ENCODE measurements around the gene FANCE.

FANCE gene

GRCh38 chr6:35477551-35478179 lies 25.5 kb downstream of the FANCE start:
- H3K9me3 ChIP-seq (ENCODE audit: control insufficient read depth in 1 of 2, low read length in 2 of 2), result no peaks in the 10 kb centered on the region
- H3K36me3 ChIP-seq (ENCODE audit: control insufficient read depth in 1 of 2, insufficient read depth in 2 of 2, low read length in 2 of 2), result peaks cover 9 to 67% of the 10 kb centered on the region in 2 donors
- no peak overlapping the region for H3K4me3 ChIP-seq (ENCODE audit: low read depth in 1 of 2, low read length in 2 of 2)
- H3K4me1 ChIP-seq (ENCODE audit: control insufficient read depth in 1 of 2, insufficient read depth in 2 of 2, low read length in 2 of 2), result peaks cover 0 to 6% of the 10 kb centered on the region in 2 donors
- H3K27ac ChIP-seq (ENCODE audit: low read length), result no peak overlapping the region
- no peaks in the 10 kb centered on the region for H3K27me3 ChIP-seq (ENCODE audit: low read depth, low read length)

GRCh38 chr6:35478259-35478658 lies 26.1 kb downstream of the FANCE start:
- H3K9me3 ChIP-seq (ENCODE audit: control insufficient read depth in 1 of 2, low read length in 2 of 2), result no peaks in the 10 kb centered on the region
- H3K36me3 ChIP-seq (ENCODE audit: control insufficient read depth in 1 of 2, insufficient read depth in 2 of 2, low read length in 2 of 2), result peaks cover 7 to 64% of the 10 kb centered on the region in 2 donors
- no peak overlapping the region for H3K4me3 ChIP-seq (ENCODE audit: low read depth in 1 of 2, low read length in 2 of 2)
- H3K27ac ChIP-seq (ENCODE audit: low read length), result no peak overlapping the region
- peaks cover 0 to 7% of the 10 kb centered on the region in 2 donors for H3K4me1 ChIP-seq (ENCODE audit: control insufficient read depth in 1 of 2, insufficient read depth in 2 of 2, low read length in 2 of 2)
- no peaks in the 10 kb centered on the region for H3K27me3 ChIP-seq (ENCODE audit: low read depth, low read length)

GRCh38 chr6:35480176-35480575 lies 28.0 kb downstream of the FANCE start:
- Histone ChIP-seq H3K9me3 (ENCODE audit: control insufficient read depth in 1 of 2, low read length in 2 of 2) (no peaks in the 10 kb centered on the region), H3K4me3 (ENCODE audit: low read depth in 1 of 2, low read length in 2 of 2) (no peak overlapping the region), H3K27me3 (ENCODE audit: low read depth, low read length) (no peaks in the 10 kb centered on the region), H3K27ac (ENCODE audit: low read length) (no peak overlapping the region), H3K36me3 (ENCODE audit: control insufficient read depth in 1 of 2, insufficient read depth in 2 of 2, low read length in 2 of 2) (peaks cover 12 to 57% of the 10 kb centered on the region in 2 donors), H3K4me1 (ENCODE audit: control insufficient read depth in 1 of 2, insufficient read depth in 2 of 2, low read length in 2 of 2) (peaks cover 0 to 23% of the 10 kb centered on the region in 2 donors)

GRCh38 chr6:35481226-35481625 lies 29.1 kb downstream of the FANCE start:
- H3K36me3 ChIP-seq (ENCODE audit: control insufficient read depth in 1 of 2, insufficient read depth in 2 of 2, low read length in 2 of 2), result peaks cover 12 to 47% of the 10 kb centered on the region in 2 donors
- H3K9me3 ChIP-seq (ENCODE audit: control insufficient read depth in 1 of 2, low read length in 2 of 2), result no peaks in the 10 kb centered on the region
- peaks cover 0 to 34% of the 10 kb centered on the region in 2 donors for H3K4me1 ChIP-seq (ENCODE audit: control insufficient read depth in 1 of 2, insufficient read depth in 2 of 2, low read length in 2 of 2)
- no peaks in the 10 kb centered on the region for H3K27me3 ChIP-seq (ENCODE audit: low read depth, low read length)
- H3K4me3 ChIP-seq (ENCODE audit: low read depth in 1 of 2, low read length in 2 of 2), result no peak overlapping the region
- H3K27ac ChIP-seq (ENCODE audit: low read length), result no peak overlapping the region

- Histone ChIP-seq H3K9me3 (ENCODE audit: control insufficient read depth in 1 of 2, low read length in 2 of 2) (no peaks in the 10 kb centered on the region), H3K36me3 (ENCODE audit: control insufficient read depth in 1 of 2, insufficient read depth in 2 of 2, low read length in 2 of 2) (peaks cover 12 to 35% of the 10 kb centered on the region in 2 donors), H3K27ac (ENCODE audit: low read length) (no peak overlapping the region), H3K4me1 (ENCODE audit: control insufficient read depth in 1 of 2, insufficient read depth in 2 of 2, low read length in 2 of 2) (peaks cover 5 to 49% of the 10 kb centered on the region in 2 donors), H3K27me3 (ENCODE audit: low read depth, low read length) (no peaks in the 10 kb centered on the region), H3K4me3 (ENCODE audit: low read depth in 1 of 2, low read length in 2 of 2) (no peak overlapping the region)
Observed at GRCh38 chr6:35483062-35483461, 30.9 kb downstream of the FANCE start.

- Histone ChIP-seq H3K27ac (ENCODE audit: low read length) (no peak overlapping the region), H3K27me3 (ENCODE audit: low read depth, low read length) (no peaks in the 10 kb centered on the region), H3K4me3 (ENCODE audit: low read depth in 1 of 2, low read length in 2 of 2) (no peak overlapping the region), H3K4me1 (ENCODE audit: control insufficient read depth in 1 of 2, insufficient read depth in 2 of 2, low read length in 2 of 2) (peaks cover 6 to 54% of the 10 kb centered on the region in 2 donors), H3K36me3 (ENCODE audit: control insufficient read depth in 1 of 2, insufficient read depth in 2 of 2, low read length in 2 of 2) (peaks cover 9 to 31% of the 10 kb centered on the region in 2 donors), H3K9me3 (ENCODE audit: control insufficient read depth in 1 of 2, low read length in 2 of 2) (no peaks in the 10 kb centered on the region)
Observed at GRCh38 chr6:35483490-35483889, 31.4 kb downstream of the FANCE start.

GRCh38 chr6:35483893-35484645 lies 31.9 kb downstream of the FANCE start:
- Histone ChIP-seq H3K27me3 (ENCODE audit: low read depth, low read length) (no peaks in the 10 kb centered on the region), H3K36me3 (ENCODE audit: control insufficient read depth in 1 of 2, insufficient read depth in 2 of 2, low read length in 2 of 2) (peaks cover 7 to 26% of the 10 kb centered on the region in 2 donors), H3K27ac (ENCODE audit: low read length) (no peak overlapping the region), H3K4me3 (ENCODE audit: low read depth in 1 of 2, low read length in 2 of 2) (no peak overlapping the region), H3K4me1 (ENCODE audit: control insufficient read depth in 1 of 2, insufficient read depth in 2 of 2, low read length in 2 of 2) (peaks cover 6 to 54% of the 10 kb centered on the region in 2 donors), H3K9me3 (ENCODE audit: control insufficient read depth in 1 of 2, low read length in 2 of 2) (no peaks in the 10 kb centered on the region)

GRCh38 chr6:35484921-35485392 lies 32.8 kb downstream of the FANCE start:
- Histone ChIP-seq H3K4me1 (ENCODE audit: control insufficient read depth in 1 of 2, insufficient read depth in 2 of 2, low read length in 2 of 2) (peaks cover 6 to 54% of the 10 kb centered on the region in 2 donors), H3K27me3 (ENCODE audit: low read depth, low read length) (no peaks in the 10 kb centered on the region), H3K36me3 (ENCODE audit: control insufficient read depth in 1 of 2, insufficient read depth in 2 of 2, low read length in 2 of 2) (peaks cover 7 to 18% of the 10 kb centered on the region in 2 donors), H3K4me3 (ENCODE audit: low read depth in 1 of 2, low read length in 2 of 2) (no peak overlapping the region), H3K27ac (ENCODE audit: low read length) (peak overlapping the region; percentile 67), H3K9me3 (ENCODE audit: control insufficient read depth in 1 of 2, low read length in 2 of 2) (no peaks in the 10 kb centered on the region)

- H3K27ac ChIP-seq (ENCODE audit: low read length), result peak overlapping the region; percentile 67
- H3K4me1 ChIP-seq (ENCODE audit: control insufficient read depth in 1 of 2, insufficient read depth in 2 of 2, low read length in 2 of 2), result peaks cover 6 to 57% of the 10 kb centered on the region in 2 donors
Observed at GRCh38 chr6:35485402-35485877, 33.3 kb downstream of the FANCE start.

GRCh38 chr6:35486005-35486925 lies 34.1 kb downstream of the FANCE start:
- Histone ChIP-seq H3K36me3 (ENCODE audit: control insufficient read depth in 1 of 2, insufficient read depth in 2 of 2, low read length in 2 of 2) (peaks cover 7 to 10% of the 10 kb centered on the region in 2 donors), H3K27ac (ENCODE audit: low read length) (peak overlapping the region; percentile 67), H3K4me3 (ENCODE audit: low read depth in 1 of 2, low read length in 2 of 2) (peak overlapping the region; percentile 7 to 48), H3K4me1 (ENCODE audit: control insufficient read depth in 1 of 2, insufficient read depth in 2 of 2, low read length in 2 of 2) (peaks cover 6 to 64% of the 10 kb centered on the region in 2 donors), H3K27me3 (ENCODE audit: low read depth, low read length) (no peaks in the 10 kb centered on the region), H3K9me3 (ENCODE audit: control insufficient read depth in 1 of 2, low read length in 2 of 2) (no peaks in the 10 kb centered on the region)

More at GRCh38 chr6:35485402-35485877, 33.3 kb downstream of the FANCE start:
- Histone ChIP-seq H3K4me3 (ENCODE audit: low read depth in 1 of 2, low read length in 2 of 2) (peak overlapping the region; percentile 7 to 48), H3K36me3 (ENCODE audit: control insufficient read depth in 1 of 2, insufficient read depth in 2 of 2, low read length in 2 of 2) (peaks cover 7 to 13% of the 10 kb centered on the region in 2 donors), H3K27me3 (ENCODE audit: low read depth, low read length) (no peaks in the 10 kb centered on the region), H3K9me3 (ENCODE audit: control insufficient read depth in 1 of 2, low read length in 2 of 2) (no peaks in the 10 kb centered on the region)
